HT1080 (cell line): ENCODE results near the gene OR7C2. TPM values are rescaled to one million over a fixed set of nuclear protein-coding genes. Genes with fewer than 3 reads are reported as not detected.
"Not testable (repeated sequence)": the region's sequence is repeated elsewhere in the genome, so short reads cannot be mapped to it uniquely, and the experiment has no call there.

ENCODE experiments used
- DNase-seq: peaks from one replicate; pipeline ENCODE4 v3.0.0-alpha.2; 2015; ENCODE audit warnings: low read depth
- polyA plus RNA-seq, 2 experiments: library from polyadenylated mRNA; depleted of rRNA; stranded (reverse); fragments of >200 nt; gene quantifications; 2 replicates each; pipeline ENCODE4 v1.2.3, GENCODE V29; 2015
- total RNA-seq: library from RNA; depleted of rRNA; stranded (reverse); fragments of >200 nt; shearing (Covaris generic); gene quantifications from 2 replicates; pipeline ENCODE4 v1.2.3, GENCODE V29; 2014; rRNA removed

Gene OR7C2
- total RNA-seq, result not detected in 2 replicates
- not detected in 2 replicates for polyA plus RNA-seq (2015; cell fraction: cytosol; rRNA removed)
- not detected in 2 replicates for polyA plus RNA-seq (2015; cell fraction: nucleus; rRNA removed)

- no peak for DNase-seq
These were observed at the start of gene OR7C2 for GRCh38 chr19:14941189-14941588. Gene OR7C2, plus strand, starts transcription at chr19:14941489. Its CDS starts 0 bp downstream, at chr19:14941489.

- no peak for DNase-seq
These were observed 39.5 kb upstream of the OR7C2 start for GRCh38 chr19:14901675-14902260.

GRCh38 chr19:14906711-14907110 lies 34.6 kb upstream of the OR7C2 start:
- no peak for DNase-seq

- DNase-seq, result no peak
These were observed 26.2 kb upstream of the OR7C2 start for GRCh38 chr19:14915116-14915515.

- no peak for DNase-seq
These were observed 24.4 kb upstream of the OR7C2 start for GRCh38 chr19:14916848-14917247.

GRCh38 chr19:14933506-14933905 lies 7.8 kb upstream of the OR7C2 start:
- no peak for DNase-seq

- no peak for DNase-seq
These were observed 1.0 kb upstream of the OR7C2 start for GRCh38 chr19:14940266-14940665.

GRCh38 chr19:14943601-14944000 lies 2.3 kb downstream of the OR7C2 start:
- no peak for DNase-seq

- DNase-seq, result no peak
These were observed 3.2 kb downstream of the OR7C2 start for GRCh38 chr19:14944456-14944855.

- not testable (repeated sequence) for DNase-seq
These were observed 8.1 kb downstream of the OR7C2 start for GRCh38 chr19:14949413-14949812.

GRCh38 chr19:14949876-14950275 lies 8.6 kb downstream of the OR7C2 start:
- DNase-seq, result no peak

GRCh38 chr19:14950421-14950820 lies 9.1 kb downstream of the OR7C2 start:
- no peak for DNase-seq

GRCh38 chr19:14952767-14953166 lies 11.5 kb downstream of the OR7C2 start:
- no peak for DNase-seq

GRCh38 chr19:14954071-14954655 lies 12.9 kb downstream of the OR7C2 start:
- DNase-seq, result no peak

- no peak for DNase-seq
These were observed 16.2 kb downstream of the OR7C2 start for GRCh38 chr19:14957464-14957863.

GRCh38 chr19:14959263-14959662 lies 18.0 kb downstream of the OR7C2 start:
- no peak for DNase-seq

GRCh38 chr19:14961956-14962685 lies 20.8 kb downstream of the OR7C2 start:
- no peak for DNase-seq

- no peak for DNase-seq
These were observed 27.0 kb downstream of the OR7C2 start for GRCh38 chr19:14968247-14968646.

GRCh38 chr19:14971474-14971873 lies 30.2 kb downstream of the OR7C2 start:
- DNase-seq, result no peak

GRCh38 chr19:14972676-14973075 lies 31.4 kb downstream of the OR7C2 start:
- DNase-seq, result no peak

GRCh38 chr19:14974488-14974887 lies 33.2 kb downstream of the OR7C2 start:
- no peak for DNase-seq

GRCh38 chr19:14977128-14977527 lies 35.8 kb downstream of the OR7C2 start:
- DNase-seq, result no peak
